HG02623 (cell line): ENCODE results near the gene DNAH6.

ENCODE experiments used
- ATAC-seq: cut with Tn5 transposase; IDR thresholded peaks from one replicate; pipeline ENCODE4 v1.9.1; 2021; ENCODE audit warnings: moderate library complexity; ENCODE audit not compliant: unreplicated experiment

Gene DNAH6

GRCh38 chr2:84788498-84788897 is 272.2 kb downstream of the DNAH6 start:
- no peak for ATAC-seq

GRCh38 chr2:84792856-84793522 is 276.7 kb downstream of the DNAH6 start:
- no peak for ATAC-seq

- ATAC-seq, result no peak
Measured at GRCh38 chr2:84793641-84794040, 277.3 kb downstream of the DNAH6 start.

GRCh38 chr2:84796798-84797197 is 280.5 kb downstream of the DNAH6 start:
- ATAC-seq, result no peak

- ATAC-seq, result no peak
Measured at GRCh38 chr2:84797271-84797670, 281.0 kb downstream of the DNAH6 start.

- no peak for ATAC-seq
Measured at GRCh38 chr2:84799772-84800171, 283.5 kb downstream of the DNAH6 start.

- peak; percentile 76 for ATAC-seq
Measured at GRCh38 chr2:84800194-84800805, 284.0 kb downstream of the DNAH6 start.

- ATAC-seq, result no peak
Measured at GRCh38 chr2:84801811-84802210, 285.5 kb downstream of the DNAH6 start.

GRCh38 chr2:84805250-84805958 is 289.1 kb downstream of the DNAH6 start:
- ATAC-seq, result no peak

GRCh38 chr2:84807063-84807485 is 290.8 kb downstream of the DNAH6 start:
- ATAC-seq, result no peak

GRCh38 chr2:84808279-84808678 is 292.0 kb downstream of the DNAH6 start:
- ATAC-seq, result no peak

- no peak for ATAC-seq
Measured at GRCh38 chr2:84811839-84812431, 295.6 kb downstream of the DNAH6 start.

- no peak for ATAC-seq
Measured at GRCh38 chr2:84815146-84815545, 298.8 kb downstream of the DNAH6 start.

GRCh38 chr2:84816426-84817026 is 300.2 kb downstream of the DNAH6 start:
- ATAC-seq, result peak; percentile 71

- ATAC-seq, result peak; percentile 89
Measured at GRCh38 chr2:84817239-84817655, 300.9 kb downstream of the DNAH6 start.

GRCh38 chr2:84821806-84822205 is 305.5 kb downstream of the DNAH6 start:
- ATAC-seq, result no peak

- no peak for ATAC-seq
Measured at GRCh38 chr2:84823229-84823628, 306.9 kb downstream of the DNAH6 start.

GRCh38 chr2:84823788-84824187 is 307.5 kb downstream of the DNAH6 start:
- no peak for ATAC-seq

GRCh38 chr2:84827978-84828575 is 311.8 kb downstream of the DNAH6 start:
- ATAC-seq, result no peak

- ATAC-seq, result no peak
Measured at GRCh38 chr2:84829693-84830092, 313.4 kb downstream of the DNAH6 start.

GRCh38 chr2:84830095-84830494 is 313.8 kb downstream of the DNAH6 start:
- no peak for ATAC-seq
